Measurements from ENCODE around the gene REP15. TPM values are rescaled to one million over a fixed set of nuclear protein-coding genes. Genes with fewer than 3 reads are reported as not detected.
"Not testable (repeated sequence)": the region's sequence is repeated elsewhere in the genome, so short reads cannot be mapped to it uniquely, and the experiment has no call there.

The REP15 gene
- total RNA-seq, 1 donor from 2014 or later = 2.2 TPM

DNA sequence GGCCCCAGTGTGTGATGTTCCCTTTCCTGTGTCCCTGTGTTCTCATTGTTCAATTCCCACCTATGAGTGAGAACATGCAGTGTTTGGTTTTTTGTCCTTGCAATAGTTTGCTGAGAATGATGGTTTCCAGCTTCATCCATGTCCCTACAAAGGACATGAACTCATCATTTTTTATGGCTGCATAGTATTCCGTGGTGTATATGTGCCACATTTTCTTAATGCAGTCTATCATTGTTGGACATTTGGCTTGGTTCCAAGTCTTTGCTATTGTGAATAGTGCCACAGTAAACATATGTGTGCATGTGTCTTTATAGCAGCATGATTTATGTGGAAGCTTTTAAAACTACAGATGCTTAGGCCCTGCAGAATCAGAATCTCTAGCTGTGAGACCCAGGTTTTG lies 49.5 kb downstream of the REP15 start:
- H3K27ac Mint-ChIP-seq; H3K4me1 Mint-ChIP-seq (ENCODE audit: low read depth); DNase-seq (ENCODE audit: low spot score); H3K9me3 Mint-ChIP-seq; H3K4me3 Mint-ChIP-seq (ENCODE audit: low read depth); intact Hi-C loops (cut with micrococcal nuclease); H3K27me3 Mint-ChIP-seq (ENCODE audit: low read depth): not testable (repeated sequence)
- peaks cover 49% of the 10 kb centered on the region for H3K36me3 Mint-ChIP-seq (ENCODE audit: low read depth)

Other genes starting within 250 kb of the REP15 start
- gene SMCO2, start 249.7 kb upstream of the REP15 start, total RNA-seq = 1.3 and 1.4 TPM in 2 replicates
- gene PPFIBP1, start 172.2 kb upstream of the REP15 start, total RNA-seq = 73.3 and 74.1 TPM in 2 replicates
- gene MRPS35, start 14.4 kb downstream of the REP15 start, total RNA-seq = 53.6 and 54.0 TPM in 2 replicates
- 16.2 and 16.9 TPM in 2 replicates for gene KLHL42, start 83.8 kb downstream of the REP15 start, total RNA-seq
- gene MANSC4, start 83.8 kb downstream of the REP15 start, total RNA-seq = not detected in 2 replicates

All from activated T-helper 2 cell treated with anti-CD3 and anti-CD28 coated beads, Interferon-gamma antibody, Interleukin-2, Interleukin-4, amounts not matched to agents 10 μg/mL and 5 μg/mL and 100 μg/mL, durations not matched to agents 14 hours and 24 hours and 36 hours (primary cell).